Uterus (tissue), 2 donors: ENCODE measurements around the gene RAB3GAP1.

Source experiments
- POLR2A ChIP-seq, 2 donors: fragments of 450-650 bp; IDR thresholded peaks; one replicate each; pipeline ENCODE4 v1.6.1; 2016; ENCODE audit warnings: antibody characterized with exemption in 2 of 2, mild to moderate bottlenecking in 1 of 2, moderate library complexity in 1 of 2
- TF ChIP-seq, protein P1 (sequence below), 4 experiments: fragments of 200-600 bp in 2 of 4; fragments of 450-650 bp in 2 of 4; sonication (generic) in 2 of 4; IDR thresholded peaks; one replicate each; pipeline ENCODE4 v1.5.1; 2016 to 2019; ENCODE audit warnings: antibody characterized with exemption in 4 of 4, mild to moderate bottlenecking in 2 of 4, moderate library complexity in 1 of 4

DNA sequence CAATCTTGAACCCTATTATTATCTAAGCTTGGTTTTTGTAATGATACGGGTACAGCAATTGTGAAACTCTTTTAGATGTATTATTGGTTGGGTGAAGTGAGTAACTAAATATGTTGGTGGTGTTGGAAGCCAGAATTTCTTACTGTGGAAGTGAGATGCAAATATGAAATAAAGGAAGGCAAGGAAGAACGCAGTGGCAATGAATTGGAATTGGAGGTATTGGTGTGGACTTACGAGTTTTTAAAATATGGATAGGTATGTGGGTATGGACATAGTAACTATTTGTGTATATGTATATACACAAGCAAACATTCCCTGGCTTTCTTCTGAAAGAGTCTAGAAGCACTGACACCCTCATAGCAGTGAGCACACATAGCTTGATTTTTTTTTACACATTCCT lies 105.8 kb downstream of the RAB3GAP1 start:
- TF ChIP-seq, protein P1, sequence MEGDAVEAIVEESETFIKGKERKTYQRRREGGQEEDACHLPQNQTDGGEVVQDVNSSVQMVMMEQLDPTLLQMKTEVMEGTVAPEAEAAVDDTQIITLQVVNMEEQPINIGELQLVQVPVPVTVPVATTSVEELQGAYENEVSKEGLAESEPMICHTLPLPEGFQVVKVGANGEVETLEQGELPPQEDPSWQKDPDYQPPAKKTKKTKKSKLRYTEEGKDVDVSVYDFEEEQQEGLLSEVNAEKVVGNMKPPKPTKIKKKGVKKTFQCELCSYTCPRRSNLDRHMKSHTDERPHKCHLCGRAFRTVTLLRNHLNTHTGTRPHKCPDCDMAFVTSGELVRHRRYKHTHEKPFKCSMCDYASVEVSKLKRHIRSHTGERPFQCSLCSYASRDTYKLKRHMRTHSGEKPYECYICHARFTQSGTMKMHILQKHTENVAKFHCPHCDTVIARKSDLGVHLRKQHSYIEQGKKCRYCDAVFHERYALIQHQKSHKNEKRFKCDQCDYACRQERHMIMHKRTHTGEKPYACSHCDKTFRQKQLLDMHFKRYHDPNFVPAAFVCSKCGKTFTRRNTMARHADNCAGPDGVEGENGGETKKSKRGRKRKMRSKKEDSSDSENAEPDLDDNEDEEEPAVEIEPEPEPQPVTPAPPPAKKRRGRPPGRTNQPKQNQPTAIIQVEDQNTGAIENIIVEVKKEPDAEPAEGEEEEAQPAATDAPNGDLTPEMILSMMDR (IDR thresholded peaks at IDR 0.05): no peak
- TF ChIP-seq POLR2A (IDR thresholded peaks at IDR 0.05): no peak
